Colonic mucosa (tissue), 4 donors: ENCODE data around the gene ZNF253. TPM values are rescaled to one million over a fixed set of nuclear protein-coding genes. Genes with fewer than 3 reads are reported as not detected.
"Not testable (repeated sequence)": the region's sequence is repeated elsewhere in the genome, so short reads cannot be mapped to it uniquely, and the experiment has no call there.

Source experiments
- DNase-seq: peaks from one replicate; pipeline ENCODE4 v3.0.0-alpha.2; 2020
- H3K27ac ChIP-seq: fragments of 200-600 bp; one replicate; pipeline ENCODE4 v1.8.0; 2021
- H3K27me3 ChIP-seq: fragments of 200-600 bp; one replicate; pipeline ENCODE4 v1.8.0; 2021
- H3K36me3 ChIP-seq: fragments of 200-600 bp; one replicate; pipeline ENCODE4 v1.8.0; 2021
- H3K4me1 ChIP-seq: fragments of 200-600 bp; one replicate; pipeline ENCODE4 v1.8.0; 2021; ENCODE audit warnings: mild to moderate bottlenecking
- H3K4me3 ChIP-seq: fragments of 200-600 bp; one replicate; pipeline ENCODE4 v1.8.0; 2021
- H3K9ac ChIP-seq, 2 donors: one replicate each; pipeline ENCODE4 v1.7.0; 2013; ENCODE audit warnings: control low read depth in 2 of 2, low read depth in 2 of 2, low read length in 2 of 2
- H3K9me3 ChIP-seq: fragments of 200-600 bp; one replicate; pipeline ENCODE4 v1.8.0; 2021
- intact Hi-C: fragments of 100-400 bp; cut with DNase I; formaldehyde crosslinking; loops from one replicate; pipeline ENCODE4 v1.14.1; 2022
- total RNA-seq, 2 donors: library from RNA; stranded (reverse); fragmentation: NEBNext Ultra II Directional in 1 of 2; extraction: Animal tissue kit (Norgen Biotek cat#: 25700) in 1 of 2; gene quantifications; one replicate each; pipeline ENCODE4 v1.2.1, GENCODE V29; 2021
- TF ChIP-seq, protein P1 (sequence below): fragments of 200-600 bp; IDR thresholded peaks from one replicate; pipeline ENCODE4 v1.8.0; 2022; ENCODE audit warnings: antibody characterized with exemption, mild to moderate bottlenecking
- donor health status: healthy.
- donor health status: DM: no; HTN: no; CAD: no.
- donor health status: DM: no; HTN: no; CAD: no.

Gene ZNF253
- total RNA-seq = 1 to 10 TPM; 8.0 to 9.0 TPM

- H3K27me3 ChIP-seq = no peaks in the 10 kb centered on the region
- TF ChIP-seq, protein P1, sequence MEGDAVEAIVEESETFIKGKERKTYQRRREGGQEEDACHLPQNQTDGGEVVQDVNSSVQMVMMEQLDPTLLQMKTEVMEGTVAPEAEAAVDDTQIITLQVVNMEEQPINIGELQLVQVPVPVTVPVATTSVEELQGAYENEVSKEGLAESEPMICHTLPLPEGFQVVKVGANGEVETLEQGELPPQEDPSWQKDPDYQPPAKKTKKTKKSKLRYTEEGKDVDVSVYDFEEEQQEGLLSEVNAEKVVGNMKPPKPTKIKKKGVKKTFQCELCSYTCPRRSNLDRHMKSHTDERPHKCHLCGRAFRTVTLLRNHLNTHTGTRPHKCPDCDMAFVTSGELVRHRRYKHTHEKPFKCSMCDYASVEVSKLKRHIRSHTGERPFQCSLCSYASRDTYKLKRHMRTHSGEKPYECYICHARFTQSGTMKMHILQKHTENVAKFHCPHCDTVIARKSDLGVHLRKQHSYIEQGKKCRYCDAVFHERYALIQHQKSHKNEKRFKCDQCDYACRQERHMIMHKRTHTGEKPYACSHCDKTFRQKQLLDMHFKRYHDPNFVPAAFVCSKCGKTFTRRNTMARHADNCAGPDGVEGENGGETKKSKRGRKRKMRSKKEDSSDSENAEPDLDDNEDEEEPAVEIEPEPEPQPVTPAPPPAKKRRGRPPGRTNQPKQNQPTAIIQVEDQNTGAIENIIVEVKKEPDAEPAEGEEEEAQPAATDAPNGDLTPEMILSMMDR = no peak
- DNase-seq = peak; percentile 98
- peaks cover 11% of the 10 kb centered on the region for H3K4me1 ChIP-seq
- H3K36me3 ChIP-seq = no peaks in the 10 kb centered on the region
- H3K9me3 ChIP-seq = no peaks in the 10 kb centered on the region
- peak within 1 kb of the TSS; percentile 72 for H3K4me3 ChIP-seq
- peak within 1 kb of the TSS; percentile 94 for H3K27ac ChIP-seq
- peak within 1 kb of the TSS; percentile 71 to 94 for H3K9ac ChIP-seq
- intact Hi-C loops = no loop called here
These were observed at the start of gene ZNF253 for GRCh38 chr19:19865750-19866610. Gene ZNF253 (plus strand): TSS chr19:19865882. CDS start chr19:19865997, 115 bp downstream.

DNA sequence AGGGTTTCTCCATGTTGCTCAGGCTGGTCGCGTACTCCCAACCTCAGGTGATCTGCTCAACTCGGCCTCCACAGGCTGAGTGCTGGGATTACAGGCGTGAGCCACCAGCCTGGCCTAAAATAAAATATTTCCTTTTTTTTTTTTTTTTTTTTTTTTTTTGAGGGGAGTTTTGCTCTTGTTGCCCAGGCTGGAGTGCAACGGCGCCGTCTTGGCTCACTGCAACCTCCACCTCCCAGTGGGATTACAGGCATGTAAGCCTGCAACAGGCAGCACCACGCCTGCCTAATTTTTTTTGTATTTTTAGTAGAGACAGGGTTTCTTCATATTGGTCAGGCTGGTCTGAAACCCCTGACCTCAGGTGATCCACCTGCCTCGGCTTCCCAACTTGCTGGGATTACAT, 49.0 kb upstream of the ZNF253 start:
- intact Hi-C loops = no loop called here
- Histone ChIP-seq H3K9me3 (no peaks in the 10 kb centered on the region), H3K27me3 (no peaks in the 10 kb centered on the region), H3K27ac (no peak overlapping the region), H3K36me3 (no peaks in the 10 kb centered on the region), H3K9ac (no peak overlapping the region), H3K4me3 (no peak overlapping the region), H3K4me1 (no peaks in the 10 kb centered on the region)
- no peak for DNase-seq
- TF ChIP-seq, protein P1 = no peak

DNA sequence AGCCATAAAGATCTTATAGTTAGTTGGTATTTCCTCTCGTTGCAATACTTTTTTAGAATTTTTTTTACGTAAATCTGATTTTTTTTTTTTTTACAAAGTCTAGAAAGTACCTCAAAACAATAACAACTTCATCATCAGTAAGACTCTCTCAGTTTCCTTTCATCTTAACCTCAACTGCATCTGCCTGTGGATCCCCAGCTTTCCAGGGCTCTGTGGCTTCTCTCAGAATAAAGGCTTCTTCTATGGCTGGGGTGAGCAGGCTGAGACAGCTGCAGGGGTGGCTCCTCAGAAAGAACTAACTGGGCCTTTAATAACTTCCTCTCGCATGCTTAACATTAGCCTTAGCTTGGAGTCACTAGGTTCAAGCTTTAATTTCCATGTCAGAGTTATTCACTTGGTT, 48.3 kb upstream of the ZNF253 start:
- TF ChIP-seq, protein P1 = no peak
- no peak for DNase-seq
- Histone ChIP-seq H3K9ac (no peak overlapping the region), H3K27ac (no peak overlapping the region), H3K4me1 (no peaks in the 10 kb centered on the region), H3K4me3 (no peak overlapping the region), H3K9me3 (no peaks in the 10 kb centered on the region), H3K27me3 (no peaks in the 10 kb centered on the region), H3K36me3 (no peaks in the 10 kb centered on the region)
- intact Hi-C loops = no loop called here

GRCh38 chr19:19820774-19821320, 44.8 kb upstream of the ZNF253 start:
- intact Hi-C loops = no loop called here
- Histone ChIP-seq H3K27me3 (no peaks in the 10 kb centered on the region), H3K9me3 (no peaks in the 10 kb centered on the region), H3K4me1 (no peaks in the 10 kb centered on the region), H3K36me3 (no peaks in the 10 kb centered on the region), H3K4me3 (peak overlapping the region; percentile 70), H3K27ac (peak overlapping the region; percentile 88), H3K9ac (peak overlapping the region; percentile 92 to 93)
- DNase-seq = no peak
- TF ChIP-seq, protein P1 = no peak

- H3K4me3 ChIP-seq = peak within 1 kb of the TSS; percentile 70
- no peaks in the 10 kb centered on the region for H3K36me3 ChIP-seq
- peak within 1 kb of the TSS; percentile 88 for H3K27ac ChIP-seq
- H3K4me1 ChIP-seq = no peaks in the 10 kb centered on the region
- no peaks in the 10 kb centered on the region for H3K27me3 ChIP-seq
- DNase-seq = peak; percentile 99
- intact Hi-C loops = no loop called here
- TF ChIP-seq, protein P1 = no peak
- peak within 1 kb of the TSS; percentile 92 to 93 for H3K9ac ChIP-seq
- H3K9me3 ChIP-seq = no peaks in the 10 kb centered on the region
These were observed 44.2 kb upstream of the ZNF253 start, which contains the start of gene ZNF506 for GRCh38 chr19:19821366-19821951. Gene ZNF506 (minus strand): TSS chr19:19821750. CDS start chr19:19821603, 147 bp downstream.

DNA sequence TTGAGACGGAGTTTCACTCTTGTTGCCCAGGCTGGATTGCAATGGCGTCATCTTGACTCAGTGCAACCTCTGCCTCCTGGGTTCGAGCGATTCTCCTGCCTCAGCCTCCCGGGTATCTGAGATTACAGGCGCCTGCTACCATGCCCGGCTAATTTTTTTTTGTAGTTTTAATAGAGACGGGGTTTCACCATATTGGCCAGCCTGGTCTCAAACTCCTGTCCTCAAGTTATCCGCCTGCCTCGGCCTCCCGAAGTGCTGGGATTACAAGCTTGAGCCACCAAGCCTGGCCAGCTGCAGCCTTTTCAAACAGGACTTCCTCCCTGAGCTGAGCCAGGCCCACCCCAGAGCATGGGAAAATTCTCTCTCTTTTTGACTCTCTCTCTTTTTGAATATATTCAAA, 43.7 kb upstream of the ZNF253 start:
- H3K9me3 ChIP-seq = not testable (repeated sequence)

More for the DNA sequence above, 43.7 kb upstream of the ZNF253 start:
- H3K4me3 ChIP-seq = peak overlapping the region; percentile 70
- DNase-seq, intact Hi-C loops, H3K27me3 ChIP-seq, H3K4me1 ChIP-seq, H3K36me3 ChIP-seq: not testable (repeated sequence)
- peak overlapping the region in 1 of 2 donors; percentile 24 for H3K9ac ChIP-seq
- peak overlapping the region; percentile 88 for H3K27ac ChIP-seq
